Mucosa of rectum (tissue), 2 donors: ENCODE data around the gene IL1RAPL2.

ENCODE experiments used
- H3K27ac ChIP-seq, 2 donors: one replicate each; pipeline ENCODE4 v1.7.0; 2013; ENCODE audit warnings: inconsistent platforms in 2 of 2, low read depth in 2 of 2, low read length in 2 of 2
- H3K27me3 ChIP-seq, 2 donors: one replicate each; pipeline ENCODE4 v1.7.0; 2013; ENCODE audit warnings: low read length in 2 of 2; ENCODE audit not compliant: control insufficient read depth in 2 of 2, insufficient read depth in 2 of 2
- H3K36me3 ChIP-seq, 2 donors: one replicate each; pipeline ENCODE4 v1.7.0; 2013; ENCODE audit warnings: low read length in 2 of 2; ENCODE audit not compliant: control insufficient read depth in 2 of 2, insufficient read depth in 2 of 2
- H3K4me1 ChIP-seq, 2 donors: one replicate each; pipeline ENCODE4 v1.7.0; 2013; ENCODE audit warnings: low read length in 2 of 2, mild to moderate bottlenecking in 1 of 2; ENCODE audit not compliant: control insufficient read depth in 2 of 2, insufficient read depth in 2 of 2
- H3K4me3 ChIP-seq, 2 donors: one replicate each; pipeline ENCODE4 v1.7.0; 2013; ENCODE audit warnings: low read length in 2 of 2
- H3K9ac ChIP-seq, 2 donors: one replicate each; pipeline ENCODE4 v1.7.0; 2013; ENCODE audit warnings: low read length in 2 of 2, low read depth in 1 of 2, mild to moderate bottlenecking in 1 of 2
- H3K9me3 ChIP-seq, 2 donors: one replicate each; pipeline ENCODE4 v1.7.0; 2013; ENCODE audit warnings: low read length in 2 of 2; ENCODE audit not compliant: control insufficient read depth in 2 of 2
- donor health status: healthy.
- donor health status: Normal muscosa, but diverticular disease.

The IL1RAPL2 gene

GRCh38 chrX:105488716-105489115 lies 922.7 kb downstream of the IL1RAPL2 start:
- Histone ChIP-seq H3K4me1 (no peaks in the 10 kb centered on the region), H3K4me3 (no peak overlapping the region)

GRCh38 chrX:105495376-105495775 lies 929.4 kb downstream of the IL1RAPL2 start:
- no peaks in the 10 kb centered on the region for H3K4me1 ChIP-seq
- no peaks in the 10 kb centered on the region for H3K36me3 ChIP-seq
- H3K4me3 ChIP-seq = no peak overlapping the region
- no peak overlapping the region for H3K9ac ChIP-seq
- no peak overlapping the region for H3K27ac ChIP-seq
- no peaks in the 10 kb centered on the region for H3K27me3 ChIP-seq
- no peaks in the 10 kb centered on the region for H3K9me3 ChIP-seq

More at GRCh38 chrX:105488716-105489115, 922.7 kb downstream of the IL1RAPL2 start:
- Histone ChIP-seq H3K9me3 (peaks cover 0 to 2% of the 10 kb centered on the region in 2 donors), H3K27ac (no peak overlapping the region), H3K9ac (no peak overlapping the region), H3K27me3 (no peaks in the 10 kb centered on the region), H3K36me3 (no peaks in the 10 kb centered on the region)

DNA sequence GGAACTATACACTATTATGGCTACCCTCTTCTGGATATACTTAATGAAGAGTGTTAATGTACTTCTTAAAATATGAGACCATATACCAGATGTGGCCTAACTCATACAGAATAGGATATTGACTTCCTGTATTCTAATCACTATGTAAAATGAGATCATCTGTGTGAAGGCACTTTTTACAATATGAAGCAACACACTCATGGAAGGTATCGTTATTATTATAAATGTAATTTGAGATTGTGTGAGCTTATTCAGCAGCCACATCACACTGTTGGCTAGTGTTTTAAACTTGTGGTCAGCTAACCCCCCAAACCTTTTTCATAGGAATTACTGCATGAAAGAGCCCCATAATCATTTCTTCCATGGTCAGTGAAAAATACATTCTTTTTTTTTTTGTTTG lies 936.3 kb downstream of the IL1RAPL2 start:
- Histone ChIP-seq H3K27me3 (no peaks in the 10 kb centered on the region), H3K9me3 (no peaks in the 10 kb centered on the region), H3K4me1 (no peaks in the 10 kb centered on the region), H3K36me3 (no peaks in the 10 kb centered on the region), H3K4me3 (no peak overlapping the region), H3K27ac (no peak overlapping the region), H3K9ac (no peak overlapping the region)

GRCh38 chrX:105515561-105515960 lies 949.6 kb downstream of the IL1RAPL2 start:
- H3K36me3 ChIP-seq = no peaks in the 10 kb centered on the region
- H3K4me3 ChIP-seq = no peak overlapping the region

DNA sequence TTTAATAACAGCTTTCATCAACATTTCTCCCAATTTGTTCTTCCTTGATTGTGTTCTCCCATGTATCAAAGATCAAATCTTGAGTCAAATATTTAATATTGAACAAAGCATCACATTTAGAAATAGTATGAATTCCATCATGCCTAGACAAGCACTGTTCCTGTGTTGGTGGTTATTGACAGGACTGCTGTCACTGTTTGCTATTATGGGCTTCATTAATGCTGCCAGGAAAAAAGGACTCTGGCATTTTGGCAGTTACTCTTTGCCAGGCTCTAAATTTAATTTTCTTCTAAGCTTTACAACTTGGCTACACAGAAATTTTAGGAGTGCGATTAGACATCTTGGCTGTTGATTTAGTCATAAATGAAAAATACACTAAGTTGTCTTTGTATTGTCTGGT lies 960.4 kb downstream of the IL1RAPL2 start:
- H3K9ac ChIP-seq = no peak overlapping the region
- H3K4me1 ChIP-seq = no peaks in the 10 kb centered on the region
- no peaks in the 10 kb centered on the region for H3K36me3 ChIP-seq
- H3K9me3 ChIP-seq = no peaks in the 10 kb centered on the region
- H3K27me3 ChIP-seq = no peaks in the 10 kb centered on the region
- no peak overlapping the region for H3K4me3 ChIP-seq
- no peak overlapping the region for H3K27ac ChIP-seq

More at GRCh38 chrX:105515561-105515960, 949.6 kb downstream of the IL1RAPL2 start:
- no peak overlapping the region for H3K27ac ChIP-seq
- H3K9ac ChIP-seq = no peak overlapping the region
- H3K4me1 ChIP-seq = no peaks in the 10 kb centered on the region
- H3K9me3 ChIP-seq = no peaks in the 10 kb centered on the region
- no peaks in the 10 kb centered on the region for H3K27me3 ChIP-seq

GRCh38 chrX:105527759-105528158 lies 961.8 kb downstream of the IL1RAPL2 start:
- H3K9me3 ChIP-seq = no peaks in the 10 kb centered on the region
- no peaks in the 10 kb centered on the region for H3K36me3 ChIP-seq
- H3K27ac ChIP-seq = no peak overlapping the region
- no peaks in the 10 kb centered on the region for H3K27me3 ChIP-seq
- no peak overlapping the region for H3K9ac ChIP-seq
- no peak overlapping the region for H3K4me3 ChIP-seq
- H3K4me1 ChIP-seq = no peaks in the 10 kb centered on the region

DNA sequence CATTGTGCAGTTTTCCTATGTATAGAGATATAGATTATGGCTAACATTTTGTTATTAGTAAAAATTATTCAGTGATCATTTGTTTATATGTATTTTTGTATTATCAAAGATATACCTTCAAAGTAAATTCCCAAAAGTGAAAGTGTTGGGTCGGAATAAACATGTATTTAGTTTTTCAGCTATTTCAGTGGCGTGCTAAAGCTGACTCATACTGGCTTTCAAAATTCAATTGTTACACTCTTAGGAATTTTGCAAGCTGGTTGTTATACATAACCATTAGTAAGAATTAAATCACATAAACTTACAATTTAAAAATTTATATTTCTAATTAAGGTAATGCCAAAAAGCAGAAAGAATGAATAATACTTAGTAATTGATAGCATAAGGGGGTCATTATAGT lies 968.0 kb downstream of the IL1RAPL2 start:
- Histone ChIP-seq H3K36me3 (no peaks in the 10 kb centered on the region), H3K4me3 (no peak overlapping the region), H3K27me3 (no peaks in the 10 kb centered on the region), H3K9ac (no peak overlapping the region), H3K9me3 (no peaks in the 10 kb centered on the region), H3K4me1 (no peaks in the 10 kb centered on the region), H3K27ac (no peak overlapping the region)

DNA sequence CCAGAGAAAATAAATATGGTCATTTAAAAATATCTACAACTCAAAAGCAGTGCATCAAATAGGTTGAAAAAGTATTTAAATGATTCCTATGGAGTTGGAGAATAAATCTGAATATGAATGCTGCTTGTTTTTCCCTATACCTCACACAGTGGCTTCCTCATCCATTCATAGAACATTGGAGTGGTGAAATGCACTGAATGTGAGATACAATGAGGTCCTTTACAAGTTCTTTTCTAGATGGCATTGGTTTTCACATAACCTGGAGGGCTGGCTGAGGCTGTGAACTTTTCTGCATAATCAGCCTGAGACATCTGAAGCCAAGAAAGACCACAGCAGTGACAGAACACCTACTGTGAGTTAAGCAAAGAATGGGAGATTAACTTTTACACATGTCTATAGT lies 977.3 kb downstream of the IL1RAPL2 start:
- Histone ChIP-seq H3K27me3 (no peaks in the 10 kb centered on the region), H3K36me3 (no peaks in the 10 kb centered on the region), H3K4me1 (no peaks in the 10 kb centered on the region), H3K4me3 (no peak overlapping the region), H3K27ac (no peak overlapping the region), H3K9me3 (peaks cover 0 to 2% of the 10 kb centered on the region in 2 donors), H3K9ac (no peak overlapping the region)

- no peaks in the 10 kb centered on the region for H3K36me3 ChIP-seq
These were observed 984.2 kb downstream of the IL1RAPL2 start for GRCh38 chrX:105550043-105550663.

DNA sequence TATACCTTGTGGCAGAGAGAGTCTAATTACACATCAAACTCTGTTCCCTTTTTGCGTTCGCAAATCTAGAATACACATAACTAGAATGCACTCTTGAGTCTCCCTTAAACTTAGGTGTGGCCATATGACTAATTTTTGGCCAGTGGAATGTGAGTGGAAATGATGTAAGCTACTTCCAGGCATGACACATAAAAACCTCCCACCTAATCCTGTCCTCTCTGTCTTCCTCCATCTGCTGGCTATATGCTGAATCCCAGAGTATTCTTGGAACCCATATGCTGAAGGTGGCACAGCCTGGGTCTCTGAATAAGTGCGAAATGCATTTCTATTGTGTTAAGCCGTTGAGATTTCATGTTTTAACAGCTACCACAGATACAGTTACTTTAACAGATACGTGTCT lies 986.4 kb downstream of the IL1RAPL2 start:
- H3K4me1 ChIP-seq = no peaks in the 10 kb centered on the region
- H3K27me3 ChIP-seq = no peaks in the 10 kb centered on the region
- H3K27ac ChIP-seq = no peak overlapping the region
- no peak overlapping the region for H3K9ac ChIP-seq
- H3K9me3 ChIP-seq = no peaks in the 10 kb centered on the region
- no peaks in the 10 kb centered on the region for H3K36me3 ChIP-seq
- H3K4me3 ChIP-seq = no peak overlapping the region

More at GRCh38 chrX:105550043-105550663, 984.2 kb downstream of the IL1RAPL2 start:
- Histone ChIP-seq H3K27me3 (no peaks in the 10 kb centered on the region), H3K27ac (no peak overlapping the region), H3K4me3 (no peak overlapping the region), H3K9ac (no peak overlapping the region), H3K4me1 (no peaks in the 10 kb centered on the region), H3K9me3 (no peaks in the 10 kb centered on the region)
